SK-N-SH treated with all-trans-retinoic acid at 6 μM for 48 hours (cell line): Measurements from ENCODE around the gene DHX15.

Experiments
- ATAC-seq: fragments of 200-7000 bp; cut with Tn5 transposase; 3 replicates; pipeline ENCODE4 v1.9.1; 2020; ENCODE audit warnings: mild to moderate bottlenecking, moderate library complexity
- ARNTL ChIP-seq: fragments of 450-650 bp; formaldehyde crosslinking; IDR thresholded peaks from 2 replicates; pipeline ENCODE4 v1.5.0; 2020; ENCODE audit warnings: low read depth, mild to moderate bottlenecking, moderate library complexity, borderline replicate concordance
- BACH2 ChIP-seq: fragments of 250-450 bp; sonication (Bioruptor Pico); IDR thresholded peaks from 2 replicates; pipeline ENCODE4 v1.9.0; 2021; ENCODE audit warnings: mild to moderate bottlenecking, borderline replicate concordance
- ESRRG ChIP-seq: fragments of 250-450 bp; sonication (Bioruptor Pico); IDR thresholded peaks from 2 replicates; pipeline ENCODE4 v1.6.1; 2021; ENCODE audit warnings: mild to moderate bottlenecking
- GLIS3 ChIP-seq: fragments of 250-450 bp; sonication (Bioruptor Pico); IDR thresholded peaks from 2 replicates; pipeline ENCODE4 v1.5.0; 2020; ENCODE audit warnings: mild to moderate bottlenecking, moderate library complexity
- ISL1 ChIP-seq: fragments of 250-450 bp; sonication (Bioruptor Pico); IDR thresholded peaks from 2 replicates; pipeline ENCODE4 v2.1.2; 2022; ENCODE audit warnings: mild to moderate bottlenecking, moderate library complexity
- OSR1 ChIP-seq: fragments of 250-450 bp; sonication (Bioruptor Pico); IDR thresholded peaks from 2 replicates; pipeline ENCODE4 v1.8.0; 2022; ENCODE audit warnings: moderate library complexity, mild to moderate bottlenecking, inconsistent platforms
- PPARA ChIP-seq: fragments of 250-450 bp; sonication (Bioruptor Pico); IDR thresholded peaks from 2 replicates; pipeline ENCODE4 v1.5.0; 2020; ENCODE audit warnings: mild to moderate bottlenecking, borderline replicate concordance
- RARB ChIP-seq: fragments of 250-450 bp; sonication (Bioruptor Pico); IDR thresholded peaks from 2 replicates; pipeline ENCODE4 v1.8.0; 2021; ENCODE audit warnings: mild to moderate bottlenecking, moderate library complexity
- SNAI2 ChIP-seq: fragments of 250-450 bp; sonication (Bioruptor Pico); IDR thresholded peaks from 2 replicates; pipeline ENCODE4 v1.5.0; 2020; ENCODE audit warnings: mild to moderate bottlenecking, moderate library complexity
- TCF4 ChIP-seq: fragments of 250-450 bp; sonication (Bioruptor Pico); IDR thresholded peaks from 2 replicates; pipeline ENCODE4 v1.8.0; 2021; ENCODE audit warnings: mild to moderate bottlenecking, moderate library complexity, borderline replicate concordance
- TOX ChIP-seq: fragments of 250-450 bp; sonication (Bioruptor Pico); IDR thresholded peaks from 2 replicates; pipeline ENCODE4 v1.8.0; 2021; ENCODE audit warnings: mild to moderate bottlenecking, moderate library complexity, borderline replicate concordance
- ZC3H10 ChIP-seq: fragments of 250-450 bp; sonication (Bioruptor Pico); IDR thresholded peaks from 2 replicates; pipeline ENCODE4 v1.5.1; 2021; ENCODE audit warnings: mild to moderate bottlenecking, moderate library complexity
- ZFP3 ChIP-seq: fragments of 250-450 bp; sonication (Bioruptor Pico); IDR thresholded peaks from 2 replicates; pipeline ENCODE4 v1.5.0; 2020; ENCODE audit warnings: mild to moderate bottlenecking, moderate library complexity
- ZFP30 ChIP-seq: fragments of 450-650 bp; formaldehyde crosslinking; IDR thresholded peaks from 2 replicates; pipeline ENCODE4 v1.5.0; 2022; ENCODE audit warnings: mild to moderate bottlenecking, moderate library complexity
- ZNF565 ChIP-seq: fragments of 450-650 bp; formaldehyde crosslinking; conservative IDR thresholded peaks from 2 replicates; pipeline ENCODE4 v1.5.0; 2020; ENCODE audit warnings: low read depth, mild to moderate bottlenecking, moderate library complexity
- ZNF8 ChIP-seq: fragments of 450-650 bp; formaldehyde crosslinking; IDR thresholded peaks from 2 replicates; pipeline ENCODE4 v1.5.0; 2020; ENCODE audit warnings: mild to moderate bottlenecking, moderate library complexity
- TF ChIP-seq, protein P1 (sequence below): fragments of 250-450 bp; sonication (Bioruptor Pico); IDR thresholded peaks from 2 replicates; pipeline ENCODE4 v1.5.1; 2020; ENCODE audit warnings: low read depth, mild to moderate bottlenecking, moderate library complexity
- TF ChIP-seq, protein P2 (sequence below): fragments of 250-450 bp; sonication (Bioruptor Pico); IDR thresholded peaks from 2 replicates; pipeline ENCODE4 v1.8.0; 2021; ENCODE audit warnings: low read depth, mild to moderate bottlenecking, moderate library complexity, borderline replicate concordance
- TF ChIP-seq, protein P3 (sequence below): fragments of 250-450 bp; sonication (Bioruptor Pico); IDR thresholded peaks from 2 replicates; pipeline ENCODE4 v1.5.1; 2021; ENCODE audit warnings: mild to moderate bottlenecking, moderate library complexity
- TF ChIP-seq, protein P4 (sequence below): fragments of 250-450 bp; sonication (Bioruptor Pico); IDR thresholded peaks from 2 replicates; pipeline ENCODE4 v1.5.0; 2020; ENCODE audit warnings: mild to moderate bottlenecking, moderate library complexity
- TF ChIP-seq, protein P5 (sequence below): fragments of 250-450 bp; sonication (Bioruptor Pico); IDR thresholded peaks from 2 replicates; pipeline ENCODE4 v1.8.0; 2020; ENCODE audit warnings: mild to moderate bottlenecking, moderate library complexity, borderline replicate concordance

The DHX15 gene

DNA sequence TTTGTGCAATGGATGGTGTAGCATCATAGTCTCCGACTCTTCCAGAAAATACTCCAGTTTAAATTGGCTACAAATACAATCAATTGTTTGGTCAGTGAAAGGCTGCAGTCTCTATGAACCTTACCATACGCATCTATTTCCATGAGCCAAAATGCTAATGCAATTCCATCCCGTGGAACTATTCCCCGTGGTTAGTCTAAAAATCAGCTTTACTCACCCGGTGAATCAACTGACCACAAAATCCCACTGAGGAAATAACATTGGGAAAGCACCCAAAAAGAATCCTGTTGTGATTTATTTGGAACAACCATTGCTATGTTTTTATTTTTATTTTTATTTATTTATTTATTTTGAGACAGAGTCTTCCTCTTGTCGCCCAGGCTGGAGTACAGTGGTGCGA is 87.1 kb downstream of the DHX15 start:
- TF ChIP-seq, protein P1, sequence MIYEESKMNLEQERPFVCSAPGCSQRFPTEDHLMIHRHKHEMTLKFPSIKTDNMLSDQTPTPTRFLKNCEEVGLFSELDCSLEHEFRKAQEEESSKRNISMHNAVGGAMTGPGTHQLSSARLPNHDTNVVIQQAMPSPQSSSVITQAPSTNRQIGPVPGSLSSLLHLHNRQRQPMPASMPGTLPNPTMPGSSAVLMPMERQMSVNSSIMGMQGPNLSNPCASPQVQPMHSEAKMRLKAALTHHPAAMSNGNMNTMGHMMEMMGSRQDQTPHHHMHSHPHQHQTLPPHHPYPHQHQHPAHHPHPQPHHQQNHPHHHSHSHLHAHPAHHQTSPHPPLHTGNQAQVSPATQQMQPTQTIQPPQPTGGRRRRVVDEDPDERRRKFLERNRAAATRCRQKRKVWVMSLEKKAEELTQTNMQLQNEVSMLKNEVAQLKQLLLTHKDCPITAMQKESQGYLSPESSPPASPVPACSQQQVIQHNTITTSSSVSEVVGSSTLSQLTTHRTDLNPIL (CRISPR knock-in tag) = no peak
- TF ChIP-seq ESRRG (CRISPR knock-in tag) (no peak), RARB (CRISPR knock-in tag) (no peak), ZNF8 (CRISPR knock-in tag) (no peak), ISL1 (CRISPR knock-in tag) (no peak), PPARA (CRISPR knock-in tag) (no peak), ZFP3 (CRISPR knock-in tag) (no peak)
- TF ChIP-seq, protein P2, sequence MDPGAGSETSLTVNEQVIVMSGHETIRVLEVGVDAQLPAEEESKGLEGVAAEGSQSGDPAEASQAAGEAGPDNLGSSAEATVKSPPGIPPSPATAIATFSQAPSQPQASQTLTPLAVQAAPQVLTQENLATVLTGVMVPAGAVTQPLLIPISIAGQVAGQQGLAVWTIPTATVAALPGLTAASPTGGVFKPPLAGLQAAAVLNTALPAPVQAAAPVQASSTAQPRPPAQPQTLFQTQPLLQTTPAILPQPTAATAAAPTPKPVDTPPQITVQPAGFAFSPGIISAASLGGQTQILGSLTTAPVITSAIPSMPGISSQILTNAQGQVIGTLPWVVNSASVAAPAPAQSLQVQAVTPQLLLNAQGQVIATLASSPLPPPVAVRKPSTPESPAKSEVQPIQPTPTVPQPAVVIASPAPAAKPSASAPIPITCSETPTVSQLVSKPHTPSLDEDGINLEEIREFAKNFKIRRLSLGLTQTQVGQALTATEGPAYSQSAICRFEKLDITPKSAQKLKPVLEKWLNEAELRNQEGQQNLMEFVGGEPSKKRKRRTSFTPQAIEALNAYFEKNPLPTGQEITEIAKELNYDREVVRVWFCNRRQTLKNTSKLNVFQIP (CRISPR knock-in tag) = no peak
- ATAC-seq = no peak

DNA sequence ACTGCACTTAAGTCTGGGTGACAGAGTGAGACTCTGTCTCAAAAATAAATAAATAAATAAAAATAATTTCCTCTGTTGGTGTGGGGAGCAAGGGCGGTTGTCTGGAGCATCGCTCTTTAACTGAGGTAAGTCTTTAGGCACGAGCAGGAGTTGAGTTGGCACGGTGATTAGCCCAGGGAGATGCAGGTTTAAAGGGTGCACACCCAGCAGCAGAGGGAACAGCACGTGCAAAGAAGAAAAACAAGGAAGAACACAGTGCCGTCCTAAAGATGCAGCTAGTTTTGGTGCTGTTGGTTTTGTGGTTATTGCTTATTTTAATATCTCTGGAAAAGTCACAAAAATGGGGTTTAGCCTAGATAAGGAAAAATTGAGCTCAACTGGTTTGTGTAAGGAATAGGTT is 87.8 kb downstream of the DHX15 start:
- ATAC-seq = no peak
- TF ChIP-seq ZNF8 (CRISPR knock-in tag) = no peak
- no peak for TF ChIP-seq PPARA (CRISPR knock-in tag)
- TF ChIP-seq, protein P2 (CRISPR knock-in tag) = no peak
- TF ChIP-seq, protein P3, sequence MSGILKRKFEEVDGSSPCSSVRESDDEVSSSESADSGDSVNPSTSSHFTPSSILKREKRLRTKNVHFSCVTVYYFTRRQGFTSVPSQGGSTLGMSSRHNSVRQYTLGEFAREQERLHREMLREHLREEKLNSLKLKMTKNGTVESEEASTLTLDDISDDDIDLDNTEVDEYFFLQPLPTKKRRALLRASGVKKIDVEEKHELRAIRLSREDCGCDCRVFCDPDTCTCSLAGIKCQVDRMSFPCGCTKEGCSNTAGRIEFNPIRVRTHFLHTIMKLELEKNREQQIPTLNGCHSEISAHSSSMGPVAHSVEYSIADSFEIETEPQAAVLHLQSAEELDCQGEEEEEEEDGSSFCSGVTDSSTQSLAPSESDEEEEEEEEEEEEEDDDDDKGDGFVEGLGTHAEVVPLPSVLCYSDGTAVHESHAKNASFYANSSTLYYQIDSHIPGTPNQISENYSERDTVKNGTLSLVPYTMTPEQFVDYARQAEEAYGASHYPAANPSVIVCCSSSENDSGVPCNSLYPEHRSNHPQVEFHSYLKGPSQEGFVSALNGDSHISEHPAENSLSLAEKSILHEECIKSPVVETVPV (CRISPR knock-in tag) = no peak

DNA sequence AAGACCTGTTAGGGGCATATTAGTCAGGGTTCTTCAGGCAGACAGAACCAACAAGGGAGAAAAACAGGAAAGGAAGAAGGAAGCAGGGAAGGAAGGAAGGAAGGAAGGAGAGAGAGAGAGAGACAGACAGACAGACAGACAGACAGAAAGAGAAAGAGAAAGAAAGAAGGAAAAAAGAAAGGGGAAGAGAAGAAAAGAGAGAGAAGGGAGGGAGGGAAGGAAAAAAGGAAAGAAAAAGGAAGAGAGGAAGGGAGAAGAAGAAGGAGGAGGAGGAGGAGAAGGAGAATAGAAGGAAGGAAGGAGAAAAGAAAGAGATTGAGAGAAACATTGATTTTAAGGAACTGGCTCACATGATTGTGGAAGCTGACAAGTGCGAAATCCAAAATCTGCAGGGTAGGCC is 89.0 kb downstream of the DHX15 start:
- TF ChIP-seq, protein P1 (CRISPR knock-in tag) = no peak
- TF ChIP-seq SNAI2 (CRISPR knock-in tag) (no peak), ZFP30 (CRISPR knock-in tag) (no peak), ISL1 (CRISPR knock-in tag) (no peak), ZFP3 (CRISPR knock-in tag) (no peak), ZNF8 (CRISPR knock-in tag) (no peak), ARNTL (no peak), ZC3H10 (CRISPR knock-in tag) (no peak), GLIS3 (CRISPR knock-in tag) (no peak), TOX (no peak), OSR1 (CRISPR knock-in tag) (no peak), ZNF565 (CRISPR knock-in tag) (no peak), BACH2 (no peak), TCF4 (CRISPR knock-in tag) (no peak)
- TF ChIP-seq, protein P4, sequence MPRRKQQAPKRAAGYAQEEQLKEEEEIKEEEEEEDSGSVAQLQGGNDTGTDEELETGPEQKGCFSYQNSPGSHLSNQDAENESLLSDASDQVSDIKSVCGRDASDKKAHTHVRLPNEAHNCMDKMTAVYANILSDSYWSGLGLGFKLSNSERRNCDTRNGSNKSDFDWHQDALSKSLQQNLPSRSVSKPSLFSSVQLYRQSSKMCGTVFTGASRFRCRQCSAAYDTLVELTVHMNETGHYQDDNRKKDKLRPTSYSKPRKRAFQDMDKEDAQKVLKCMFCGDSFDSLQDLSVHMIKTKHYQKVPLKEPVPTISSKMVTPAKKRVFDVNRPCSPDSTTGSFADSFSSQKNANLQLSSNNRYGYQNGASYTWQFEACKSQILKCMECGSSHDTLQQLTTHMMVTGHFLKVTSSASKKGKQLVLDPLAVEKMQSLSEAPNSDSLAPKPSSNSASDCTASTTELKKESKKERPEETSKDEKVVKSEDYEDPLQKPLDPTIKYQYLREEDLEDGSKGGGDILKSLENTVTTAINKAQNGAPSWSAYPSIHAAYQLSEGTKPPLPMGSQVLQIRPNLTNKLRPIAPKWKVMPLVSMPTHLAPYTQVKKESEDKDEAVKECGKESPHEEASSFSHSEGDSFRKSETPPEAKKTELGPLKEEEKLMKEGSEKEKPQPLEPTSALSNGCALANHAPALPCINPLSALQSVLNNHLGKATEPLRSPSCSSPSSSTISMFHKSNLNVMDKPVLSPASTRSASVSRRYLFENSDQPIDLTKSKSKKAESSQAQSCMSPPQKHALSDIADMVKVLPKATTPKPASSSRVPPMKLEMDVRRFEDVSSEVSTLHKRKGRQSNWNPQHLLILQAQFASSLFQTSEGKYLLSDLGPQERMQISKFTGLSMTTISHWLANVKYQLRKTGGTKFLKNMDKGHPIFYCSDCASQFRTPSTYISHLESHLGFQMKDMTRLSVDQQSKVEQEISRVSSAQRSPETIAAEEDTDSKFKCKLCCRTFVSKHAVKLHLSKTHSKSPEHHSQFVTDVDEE = no peak
- TF ChIP-seq, protein P5, sequence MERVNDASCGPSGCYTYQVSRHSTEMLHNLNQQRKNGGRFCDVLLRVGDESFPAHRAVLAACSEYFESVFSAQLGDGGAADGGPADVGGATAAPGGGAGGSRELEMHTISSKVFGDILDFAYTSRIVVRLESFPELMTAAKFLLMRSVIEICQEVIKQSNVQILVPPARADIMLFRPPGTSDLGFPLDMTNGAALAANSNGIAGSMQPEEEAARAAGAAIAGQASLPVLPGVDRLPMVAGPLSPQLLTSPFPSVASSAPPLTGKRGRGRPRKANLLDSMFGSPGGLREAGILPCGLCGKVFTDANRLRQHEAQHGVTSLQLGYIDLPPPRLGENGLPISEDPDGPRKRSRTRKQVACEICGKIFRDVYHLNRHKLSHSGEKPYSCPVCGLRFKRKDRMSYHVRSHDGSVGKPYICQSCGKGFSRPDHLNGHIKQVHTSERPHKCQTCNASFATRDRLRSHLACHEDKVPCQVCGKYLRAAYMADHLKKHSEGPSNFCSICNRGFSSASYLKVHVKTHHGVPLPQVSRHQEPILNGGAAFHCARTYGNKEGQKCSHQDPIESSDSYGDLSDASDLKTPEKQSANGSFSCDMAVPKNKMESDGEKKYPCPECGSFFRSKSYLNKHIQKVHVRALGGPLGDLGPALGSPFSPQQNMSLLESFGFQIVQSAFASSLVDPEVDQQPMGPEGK = no peak
- TF ChIP-seq, protein P3 (CRISPR knock-in tag) = no peak
- TF ChIP-seq, all 23 proteins: peak for 0
- no peak for ATAC-seq
